ENCODE measurements around the gene TTLL3.

DNA sequence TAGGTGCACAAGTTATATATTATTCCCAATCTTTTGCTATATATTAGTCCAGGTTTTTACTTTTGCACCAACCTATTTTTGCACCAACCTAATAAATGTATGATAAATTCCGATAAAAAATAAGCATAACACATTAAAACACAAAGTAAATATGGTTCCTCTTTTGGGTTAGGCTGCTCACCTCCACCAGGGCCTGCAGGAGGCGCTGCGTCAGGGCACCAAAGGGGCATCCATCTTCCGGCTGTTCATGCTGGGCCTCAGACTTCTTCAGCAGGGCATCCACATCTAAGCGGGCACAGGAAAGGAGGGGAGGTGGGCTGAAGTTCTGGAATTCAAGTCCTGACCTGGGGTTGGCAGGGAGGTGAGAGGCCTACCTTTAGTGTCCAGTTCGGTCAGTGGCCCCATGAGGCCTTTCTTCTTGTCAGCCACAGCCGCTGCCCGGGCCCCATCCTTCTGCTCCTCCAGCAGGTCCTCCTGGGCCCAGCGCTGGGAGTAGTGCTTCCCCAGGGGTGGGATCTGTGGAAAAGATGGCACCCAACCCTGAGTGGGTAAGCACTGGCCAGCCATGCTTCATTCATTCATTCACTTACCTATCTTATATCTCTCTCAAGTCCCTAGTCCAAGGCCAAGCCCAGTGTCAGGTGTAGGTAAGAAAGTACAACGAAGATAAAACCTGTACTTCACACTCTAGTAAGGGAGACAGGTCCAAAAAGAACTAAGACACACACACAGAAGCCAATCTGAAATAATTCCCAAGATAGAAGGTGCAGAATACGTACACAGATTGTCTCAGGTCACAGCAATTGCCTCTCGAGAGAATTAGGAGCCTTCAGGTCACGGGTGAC is 23.0 kb upstream of the TTLL3 start:
- TF ChIP-seq, protein P1, sequence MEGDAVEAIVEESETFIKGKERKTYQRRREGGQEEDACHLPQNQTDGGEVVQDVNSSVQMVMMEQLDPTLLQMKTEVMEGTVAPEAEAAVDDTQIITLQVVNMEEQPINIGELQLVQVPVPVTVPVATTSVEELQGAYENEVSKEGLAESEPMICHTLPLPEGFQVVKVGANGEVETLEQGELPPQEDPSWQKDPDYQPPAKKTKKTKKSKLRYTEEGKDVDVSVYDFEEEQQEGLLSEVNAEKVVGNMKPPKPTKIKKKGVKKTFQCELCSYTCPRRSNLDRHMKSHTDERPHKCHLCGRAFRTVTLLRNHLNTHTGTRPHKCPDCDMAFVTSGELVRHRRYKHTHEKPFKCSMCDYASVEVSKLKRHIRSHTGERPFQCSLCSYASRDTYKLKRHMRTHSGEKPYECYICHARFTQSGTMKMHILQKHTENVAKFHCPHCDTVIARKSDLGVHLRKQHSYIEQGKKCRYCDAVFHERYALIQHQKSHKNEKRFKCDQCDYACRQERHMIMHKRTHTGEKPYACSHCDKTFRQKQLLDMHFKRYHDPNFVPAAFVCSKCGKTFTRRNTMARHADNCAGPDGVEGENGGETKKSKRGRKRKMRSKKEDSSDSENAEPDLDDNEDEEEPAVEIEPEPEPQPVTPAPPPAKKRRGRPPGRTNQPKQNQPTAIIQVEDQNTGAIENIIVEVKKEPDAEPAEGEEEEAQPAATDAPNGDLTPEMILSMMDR (IDR thresholded peaks at IDR 0.05) = no peak
- no peak for TF ChIP-seq POLR2A (IDR thresholded peaks at IDR 0.05)
